B cell (primary cell): ENCODE data around the gene LGALS4.
"Not testable (repeated sequence)": the region's sequence is repeated elsewhere in the genome, so short reads cannot be mapped to it uniquely, and the experiment has no call there.

Experiments used
- CTCF ChIP-seq: fragments of 200-600 bp; IDR thresholded peaks from one replicate; pipeline ENCODE4 v1.8.0; 2022; ENCODE audit warnings: antibody characterized with exemption, mild to moderate bottlenecking
- EZH2 ChIP-seq: IDR thresholded peaks from 2 replicates; pipeline ENCODE4 v1.6.1; 2012; ENCODE audit warnings: borderline replicate concordance, low read depth, mild to moderate bottlenecking, moderate library complexity, low read length; ENCODE audit not compliant: insufficient read depth, poor library complexity, severe bottlenecking

- not testable (repeated sequence) for TF ChIP-seq CTCF, EZH2
Measured at GRCh38 chr19:38771569-38771968, 41.2 kb downstream of the LGALS4 start.
